H9 (cell line): Measurements from ENCODE around the gene TMCC2. TPM values are rescaled to one million over a fixed set of nuclear protein-coding genes. Genes with fewer than 3 reads are reported as not detected.

ENCODE experiments used
- DNase-seq: peaks from one replicate; pipeline ENCODE4 v3.0.0-alpha.2; 2017
- H2AFZ ChIP-seq: one replicate; pipeline ENCODE4 v1.6.1; 2013; ENCODE audit warnings: mild to moderate bottlenecking, low read length, control low read depth, moderate library complexity
- H2AK5ac ChIP-seq: 2 replicates; pipeline ENCODE4 v1.6.1; 2013; ENCODE audit warnings: low read length, control low read depth, mixed read lengths; ENCODE audit not compliant: insufficient read length
- H2BK120ac ChIP-seq: one replicate; pipeline ENCODE4 v1.6.1; 2013; ENCODE audit warnings: low read depth, mild to moderate bottlenecking, low read length, control low read depth, inconsistent platforms; ENCODE audit not compliant: poor library complexity, severe bottlenecking
- H2BK12ac ChIP-seq: 2 replicates; pipeline ENCODE4 v1.6.1; 2013; ENCODE audit warnings: low read length, control low read depth, mixed read lengths, low read depth; ENCODE audit not compliant: insufficient read length
- H2BK15ac ChIP-seq: 2 replicates; pipeline ENCODE4 v1.6.1; 2013; ENCODE audit warnings: low read depth, low read length, control low read depth
- H2BK20ac ChIP-seq: one replicate; pipeline ENCODE4 v1.6.1; 2013; ENCODE audit warnings: low read depth, mild to moderate bottlenecking, low read length, control low read depth, inconsistent platforms; ENCODE audit not compliant: poor library complexity, severe bottlenecking
- H2BK5ac ChIP-seq: 2 replicates; pipeline ENCODE4 v1.6.1; 2013; ENCODE audit warnings: low read length, control low read depth, mixed read lengths; ENCODE audit not compliant: insufficient read length
- H3K14ac ChIP-seq: 2 replicates; pipeline ENCODE4 v1.6.1; 2013; ENCODE audit warnings: low read length, control low read depth; ENCODE audit not compliant: insufficient read depth
- H3K18ac ChIP-seq: 2 replicates; pipeline ENCODE4 v1.6.1; 2013; ENCODE audit warnings: low read depth, mild to moderate bottlenecking, mixed read lengths, low read length, control low read depth; ENCODE audit not compliant: insufficient read length
- H3K23ac ChIP-seq: 2 replicates; pipeline ENCODE4 v1.6.1; 2013; ENCODE audit warnings: low read length, control low read depth, mixed read lengths, low read depth; ENCODE audit not compliant: insufficient read length
- H3K23me2 ChIP-seq: 2 replicates; pipeline ENCODE4 v1.6.1; 2013; ENCODE audit warnings: low read depth, mild to moderate bottlenecking, mixed read lengths, low read length, control low read depth; ENCODE audit not compliant: insufficient read length, poor library complexity, severe bottlenecking
- H3K27ac ChIP-seq: 2 replicates; pipeline ENCODE4 v1.5.1; 2013; ENCODE audit warnings: low read length, control low read depth, mixed read lengths, low read depth; ENCODE audit not compliant: insufficient read length
- H3K27me3 ChIP-seq: 2 replicates; pipeline ENCODE4 v1.6.1; 2013; ENCODE audit warnings: low read length, control low read depth, inconsistent platforms; ENCODE audit not compliant: insufficient read depth
- H3K4ac ChIP-seq: 2 replicates; pipeline ENCODE4 v1.6.1; 2013; ENCODE audit warnings: low read depth, mild to moderate bottlenecking, control low read depth, inconsistent platforms, low read length, moderate library complexity
- H3K4me1 ChIP-seq: 2 replicates; pipeline ENCODE4 v1.6.1; 2013; ENCODE audit warnings: low read length, control low read depth, inconsistent platforms; ENCODE audit not compliant: insufficient read depth
- H3K4me2 ChIP-seq: 2 replicates; pipeline ENCODE4 v1.6.1; 2013; ENCODE audit warnings: low read length, control low read depth, mixed read lengths; ENCODE audit not compliant: insufficient read length, insufficient read depth
- H3K56ac ChIP-seq: 2 replicates; pipeline ENCODE4 v1.6.1; 2013; ENCODE audit warnings: low read depth, mild to moderate bottlenecking, mixed read lengths, low read length, control low read depth; ENCODE audit not compliant: insufficient read length
- H3K79me1 ChIP-seq: 2 replicates; pipeline ENCODE4 v1.6.1; 2013; ENCODE audit warnings: low read depth, mild to moderate bottlenecking, moderate library complexity, low read length, control low read depth, inconsistent platforms; ENCODE audit not compliant: insufficient read depth, poor library complexity, severe bottlenecking
- H3K79me2 ChIP-seq: 2 replicates; pipeline ENCODE4 v1.6.1; 2013; ENCODE audit warnings: low read length, control low read depth, inconsistent platforms; ENCODE audit not compliant: insufficient read depth
- H3K9ac ChIP-seq: 2 replicates; pipeline ENCODE4 v1.6.1; 2013; ENCODE audit warnings: low read length, control low read depth, mixed read lengths; ENCODE audit not compliant: insufficient read length; ENCODE audit errors: extremely low read depth
- H3K9me3 ChIP-seq: one replicate; pipeline ENCODE4 v1.6.1; 2013; ENCODE audit warnings: low read depth, low read length, inconsistent platforms; ENCODE audit not compliant: control insufficient read depth
- H3T11ph ChIP-seq: one replicate; pipeline ENCODE4 v1.6.1; 2013; ENCODE audit warnings: mild to moderate bottlenecking, low read length, control low read depth, inconsistent platforms
- H4K20me1 ChIP-seq: one replicate; pipeline ENCODE4 v1.6.1; 2013; ENCODE audit not compliant: control insufficient read depth, insufficient read length, insufficient read depth
- H4K5ac ChIP-seq: 2 replicates; pipeline ENCODE4 v1.6.1; 2013; ENCODE audit warnings: low read depth, mild to moderate bottlenecking, mixed read lengths, low read length, control low read depth; ENCODE audit not compliant: insufficient read length
- H4K8ac ChIP-seq: replicated peaks from 2 replicates; pipeline ENCODE4 v1.6.1; 2013; ENCODE audit warnings: low read length, control low read depth, mixed read lengths, low read depth; ENCODE audit not compliant: insufficient read length
- H4K91ac ChIP-seq: 2 replicates; pipeline ENCODE4 v1.6.1; 2013; ENCODE audit warnings: low read depth, mild to moderate bottlenecking, moderate library complexity, mixed read lengths, low read length, control low read depth; ENCODE audit not compliant: insufficient read length
- H3K27ac Mint-ChIP-seq, 3 experiments: 2 replicates in 2 of 3; 3 replicates in 1 of 3; pipeline ENCODE4 v1.8.0; 2020 to 2021; ENCODE audit warnings: mixed read lengths in 3 of 3, mild to moderate bottlenecking in 1 of 3, moderate library complexity in 1 of 3
- H3K27me3 Mint-ChIP-seq: 2 replicates; pipeline ENCODE4 v1.8.0; 2021; ENCODE audit warnings: low read depth, mild to moderate bottlenecking, moderate library complexity, mixed read lengths
- H3K36me3 Mint-ChIP-seq, 3 experiments: 2 replicates in 2 of 3; 3 replicates in 1 of 3; pipeline ENCODE4 v1.8.0; 2020 to 2021; ENCODE audit warnings: low read depth in 3 of 3, mixed read lengths in 3 of 3; ENCODE audit not compliant: insufficient read depth in 1 of 3
- H3K4me1 Mint-ChIP-seq, 2 experiments: 2 replicates each; pipeline ENCODE4 v1.8.0; 2020; ENCODE audit warnings: mixed read lengths in 2 of 2
- H3K4me3 Mint-ChIP-seq, 2 experiments: 2 replicates in 1 of 2; 3 replicates in 1 of 2; pipeline ENCODE4 v1.8.0; 2020 to 2021; ENCODE audit warnings: mild to moderate bottlenecking in 2 of 2, mixed read lengths in 2 of 2, moderate library complexity in 1 of 2
- H3K9me3 Mint-ChIP-seq, 2 experiments: 2 replicates in 1 of 2; 3 replicates in 1 of 2; pipeline ENCODE4 v1.8.0; 2020; ENCODE audit warnings: mild to moderate bottlenecking in 2 of 2, mixed read lengths in 2 of 2, moderate library complexity in 1 of 2
- CTCF ChIP-seq: fragments of 200-600 bp; sonication (generic); conservative IDR thresholded peaks from 3 replicates; pipeline ENCODE4 v1.8.0; 2021; ENCODE audit warnings: antibody characterized with exemption, mild to moderate bottlenecking
- total RNA-seq: library from RNA; stranded (reverse); gene quantifications from 2 replicates; pipeline ENCODE4 v1.2.1, GENCODE V29; 2021

TMCC2 gene
- total RNA-seq, 1 experiment from 2014 or later: 11.7 TPM

DNA sequence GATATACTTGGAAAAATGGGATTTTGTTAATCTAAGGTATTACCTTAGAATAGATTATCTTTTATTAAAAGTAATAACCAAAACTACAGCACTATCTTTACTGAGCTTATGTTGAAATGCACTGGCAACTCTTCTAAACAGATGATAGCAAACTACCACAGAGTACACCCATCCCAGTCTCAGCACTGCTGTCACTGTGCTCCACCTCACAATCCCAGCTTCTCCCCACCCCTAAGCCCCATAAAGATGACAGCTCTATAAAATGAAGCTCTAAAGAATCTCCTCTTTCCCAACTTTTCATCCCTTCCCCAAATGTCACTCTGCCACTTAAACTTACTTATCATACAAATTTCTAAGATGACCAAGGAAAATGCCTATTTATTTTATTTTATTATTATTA is 22.7 kb upstream of the TMCC2 start:
- H3K4ac ChIP-seq: no peak overlapping the region
- Mint-ChIP-seq H3K4me3 (no peak overlapping the region), H3K4me1 (peaks cover 11 to 39% of the 10 kb centered on the region in 2 experiments), H3K9me3 (no peaks in the 10 kb centered on the region), H3K27me3 (peaks cover 2% of the 10 kb centered on the region), H3K36me3 (peaks cover 0 to 2% (median 0%) of the 10 kb centered on the region in 3 experiments; a peak in 1 of 7 replicates), H3K27ac (peak overlapping the region in 1 of 3 experiments; percentile 64; a peak in 1 of 7 replicates)
- no peak overlapping the region for H2BK120ac ChIP-seq
- no peak overlapping the region for H3K4me2 ChIP-seq
- peaks cover 3% of the 10 kb centered on the region for H3K23me2 ChIP-seq
- no peaks in the 10 kb centered on the region for H3K9me3 ChIP-seq
- H3K14ac ChIP-seq: no peak overlapping the region
- no peak overlapping the region for H3K18ac ChIP-seq
- no peak overlapping the region for H4K5ac ChIP-seq
- no peak overlapping the region for H3K56ac ChIP-seq
- H3K27me3 ChIP-seq: no peaks in the 10 kb centered on the region
- no peak for TF ChIP-seq CTCF
- H4K20me1 ChIP-seq: no peaks in the 10 kb centered on the region
- H2BK5ac ChIP-seq: no peak overlapping the region
- peaks cover 5% of the 10 kb centered on the region; the same call in 1 of the 2 replicates for H3K4me1 ChIP-seq
- H2AFZ ChIP-seq: no peak overlapping the region
- H3T11ph ChIP-seq: no peak overlapping the region
- no peak overlapping the region for H2AK5ac ChIP-seq
- no peak overlapping the region for H2BK15ac ChIP-seq
- H3K27ac ChIP-seq: no peak overlapping the region
- no peaks in the 10 kb centered on the region for H3K79me1 ChIP-seq
- H3K23ac ChIP-seq: no peak overlapping the region
- no peak overlapping the region for H4K8ac ChIP-seq
- DNase-seq: no peak
- H2BK20ac ChIP-seq: no peak overlapping the region
- no peak overlapping the region for H4K91ac ChIP-seq
- H3K9ac ChIP-seq: no peak overlapping the region
- no peak overlapping the region for H2BK12ac ChIP-seq
- H3K79me2 ChIP-seq: no peaks in the 10 kb centered on the region; the same call in 1 of the 2 replicates
